Trophoblast cell (in vitro differentiated cells and primary cell): ENCODE results near the gene WSCD2.

ENCODE experiments used
- DNase-seq, 2 donors: peaks; one replicate each; pipeline ENCODE4 v3.0.0-alpha.2; 2016
- H2AFZ ChIP-seq: 2 replicates; pipeline ENCODE4 v1.6.1; 2013; ENCODE audit warnings: low read length, moderate library complexity, mild to moderate bottlenecking; ENCODE audit not compliant: insufficient read depth, poor library complexity
- H2AK5ac ChIP-seq: 2 replicates; pipeline ENCODE4 v1.6.1; 2013; ENCODE audit warnings: mild to moderate bottlenecking, low read length
- H2BK120ac ChIP-seq: 2 replicates; pipeline ENCODE4 v1.6.1; 2013; ENCODE audit warnings: low read length, mild to moderate bottlenecking, moderate library complexity; ENCODE audit not compliant: insufficient read depth, poor library complexity
- H2BK12ac ChIP-seq: 2 replicates; pipeline ENCODE4 v1.6.1; 2013; ENCODE audit warnings: mild to moderate bottlenecking, low read length, moderate library complexity
- H2BK5ac ChIP-seq: 2 replicates; pipeline ENCODE4 v1.6.1; 2013; ENCODE audit warnings: low read length, low read depth, moderate library complexity, mild to moderate bottlenecking; ENCODE audit not compliant: poor library complexity
- H3K14ac ChIP-seq: 2 replicates; pipeline ENCODE4 v1.6.1; 2013; ENCODE audit warnings: mild to moderate bottlenecking, low read length
- H3K18ac ChIP-seq: 2 replicates; pipeline ENCODE4 v1.6.1; 2013; ENCODE audit warnings: mild to moderate bottlenecking, low read length
- H3K23ac ChIP-seq: 2 replicates; pipeline ENCODE4 v1.6.1; 2013; ENCODE audit warnings: low read length
- H3K27ac ChIP-seq: 2 replicates; pipeline ENCODE4 v1.5.1; 2013; ENCODE audit warnings: low read depth, mild to moderate bottlenecking, inconsistent platforms, low read length, moderate library complexity
- H3K27me3 ChIP-seq: 2 replicates; pipeline ENCODE4 v1.6.1; 2013; ENCODE audit warnings: inconsistent platforms, mild to moderate bottlenecking, low read length, moderate library complexity; ENCODE audit not compliant: insufficient read depth
- H3K36me3 ChIP-seq, 2 experiments: 1 replicate in 1 of 2; 2 replicates in 1 of 2; pipeline ENCODE4 v1.6.1; 2013; ENCODE audit warnings: low read length in 2 of 2, mild to moderate bottlenecking in 2 of 2, moderate library complexity in 1 of 2; ENCODE audit not compliant: insufficient read depth in 2 of 2, control insufficient read depth in 1 of 2
- H3K4ac ChIP-seq: 2 replicates; pipeline ENCODE4 v1.6.1; 2013; ENCODE audit warnings: low read depth, mild to moderate bottlenecking, low read length, moderate library complexity
- H3K4me1 ChIP-seq, 2 experiments: 1 replicate in 1 of 2; 2 replicates in 1 of 2; pipeline ENCODE4 v1.6.1; 2013; ENCODE audit warnings: low read length in 2 of 2, mild to moderate bottlenecking in 2 of 2, moderate library complexity in 1 of 2; ENCODE audit not compliant: insufficient read depth in 2 of 2, control insufficient read depth in 1 of 2
- H3K4me2 ChIP-seq: 2 replicates; pipeline ENCODE4 v1.6.1; 2013; ENCODE audit warnings: inconsistent platforms, mild to moderate bottlenecking, low read length, moderate library complexity
- H3K4me3 ChIP-seq: 2 replicates; pipeline ENCODE4 v1.5.1; 2013; ENCODE audit warnings: mild to moderate bottlenecking, low read depth, low read length, inconsistent platforms
- H3K79me1 ChIP-seq: one replicate; pipeline ENCODE4 v1.6.1; 2013; ENCODE audit warnings: low read length
- H3K79me2 ChIP-seq: 2 replicates; pipeline ENCODE4 v1.6.1; 2013; ENCODE audit warnings: low read length, mild to moderate bottlenecking; ENCODE audit not compliant: control insufficient read depth, insufficient read depth, poor library complexity
- H3K9ac ChIP-seq: 2 replicates; pipeline ENCODE4 v1.6.1; 2013; ENCODE audit warnings: mild to moderate bottlenecking, low read length
- H3K9me3 ChIP-seq: 2 replicates; pipeline ENCODE4 v1.6.1; 2013; ENCODE audit warnings: low read depth, mild to moderate bottlenecking, control low read depth, inconsistent platforms, low read length; ENCODE audit not compliant: insufficient read depth
- H4K12ac ChIP-seq: 2 replicates; pipeline ENCODE4 v1.6.1; 2013; ENCODE audit warnings: low read depth, mild to moderate bottlenecking, low read length, moderate library complexity
- H4K8ac ChIP-seq: 2 replicates; pipeline ENCODE4 v1.6.1; 2013; ENCODE audit warnings: low read depth, mild to moderate bottlenecking, low read length, moderate library complexity
- H4K91ac ChIP-seq: one replicate; pipeline ENCODE4 v1.6.1; 2013; ENCODE audit warnings: low read depth, mild to moderate bottlenecking, low read length, moderate library complexity
- WGBS: extraction: QIAGEN DNeasy Blood & Tissue Kit; methylation state at CpG from one replicate; pipeline ENCODE4 v1.1.7; 2013; ENCODE audit warnings: missing lambda C conversion rate; ENCODE audit not compliant: insufficient read length, insufficient coverage; ENCODE audit errors: extremely low coverage; 5-methylcytosine and 5-hydroxymethylcytosine counted together

WSCD2 gene

GRCh38 chr12:108240027-108240785 is 111.1 kb downstream of the WSCD2 start:
- H3K4ac ChIP-seq, result no peak overlapping the region
- H2AFZ ChIP-seq, result no peak overlapping the region
- no peak overlapping the region for H2BK120ac ChIP-seq
- no peak overlapping the region for H3K27ac ChIP-seq
- no peak overlapping the region for H3K4me2 ChIP-seq
- H3K23ac ChIP-seq, result no peak overlapping the region
- H2AK5ac ChIP-seq, result no peak overlapping the region
- no peaks in the 10 kb centered on the region for H3K9me3 ChIP-seq
- H3K14ac ChIP-seq, result no peak overlapping the region
- no peak overlapping the region for H3K4me3 ChIP-seq
- H4K12ac ChIP-seq, result no peak overlapping the region
- no peaks in the 10 kb centered on the region for H3K27me3 ChIP-seq
- no peak overlapping the region for H3K9ac ChIP-seq
- H3K79me1 ChIP-seq, result no peaks in the 10 kb centered on the region
- H3K36me3 ChIP-seq, result no peaks in the 10 kb centered on the region
- no peaks in the 10 kb centered on the region for H3K4me1 ChIP-seq
- no peak overlapping the region for H2BK12ac ChIP-seq
- H2BK5ac ChIP-seq, result no peak overlapping the region
- H4K91ac ChIP-seq, result no peak overlapping the region
- no peak overlapping the region for H4K8ac ChIP-seq
- WGBS, result no CpG with 5 or more reads among the region's 34 CpGs
- H3K18ac ChIP-seq, result no peak overlapping the region
- H3K79me2 ChIP-seq, result no peaks in the 10 kb centered on the region
- no peak for DNase-seq

- H4K8ac ChIP-seq, result no peak overlapping the region
Measured at GRCh38 chr12:108240928-108241327, 111.8 kb downstream of the WSCD2 start.

GRCh38 chr12:108241986-108242703 is 113.1 kb downstream of the WSCD2 start:
- H4K91ac ChIP-seq, result no peak overlapping the region
- no peaks in the 10 kb centered on the region for H3K79me1 ChIP-seq
- H2AK5ac ChIP-seq, result no peak overlapping the region
- H3K4me1 ChIP-seq, result no peaks in the 10 kb centered on the region
- no CpG with 5 or more reads among the region's 10 CpGs for WGBS
- no peaks in the 10 kb centered on the region for H3K79me2 ChIP-seq
- no peak overlapping the region for H3K4me2 ChIP-seq
- no peaks in the 10 kb centered on the region for H3K27me3 ChIP-seq
- H3K27ac ChIP-seq, result no peak overlapping the region
- H3K9ac ChIP-seq, result no peak overlapping the region
- H3K4ac ChIP-seq, result no peak overlapping the region
- no peak overlapping the region for H2BK120ac ChIP-seq
- H2AFZ ChIP-seq, result no peak overlapping the region
- H3K18ac ChIP-seq, result no peak overlapping the region
- H2BK5ac ChIP-seq, result no peak overlapping the region
- H4K8ac ChIP-seq, result no peak overlapping the region
- no peak overlapping the region for H3K4me3 ChIP-seq
- H4K12ac ChIP-seq, result no peak overlapping the region
- H3K23ac ChIP-seq, result no peak overlapping the region
- no peak overlapping the region for H3K14ac ChIP-seq
- no peak for DNase-seq
- H3K36me3 ChIP-seq, result no peaks in the 10 kb centered on the region
- no peaks in the 10 kb centered on the region for H3K9me3 ChIP-seq
- no peak overlapping the region for H2BK12ac ChIP-seq

More at GRCh38 chr12:108240928-108241327, 111.8 kb downstream of the WSCD2 start:
- no peaks in the 10 kb centered on the region for H3K36me3 ChIP-seq
- no peak overlapping the region for H3K14ac ChIP-seq
- H2BK5ac ChIP-seq, result no peak overlapping the region
- no peak overlapping the region for H2AK5ac ChIP-seq
- no peaks in the 10 kb centered on the region for H3K9me3 ChIP-seq
- no peak overlapping the region for H3K9ac ChIP-seq
- no peak overlapping the region for H3K4me3 ChIP-seq
- no peaks in the 10 kb centered on the region for H3K27me3 ChIP-seq
- H3K27ac ChIP-seq, result no peak overlapping the region
- H3K79me1 ChIP-seq, result no peaks in the 10 kb centered on the region
- H3K18ac ChIP-seq, result no peak overlapping the region
- H3K79me2 ChIP-seq, result no peaks in the 10 kb centered on the region
- no peak overlapping the region for H3K4me2 ChIP-seq
- no peak overlapping the region for H2AFZ ChIP-seq
- H3K4ac ChIP-seq, result no peak overlapping the region
- WGBS, result no CpG with 5 or more reads among the region's 4 CpGs
- no peak overlapping the region for H4K91ac ChIP-seq
- no peak overlapping the region for H3K23ac ChIP-seq
- H2BK12ac ChIP-seq, result no peak overlapping the region
- no peaks in the 10 kb centered on the region for H3K4me1 ChIP-seq
- no peak overlapping the region for H2BK120ac ChIP-seq
- DNase-seq, result no peak
- no peak overlapping the region for H4K12ac ChIP-seq

- Histone ChIP-seq H2BK5ac (no peak overlapping the region), H4K91ac (no peak overlapping the region), H2AFZ (no peak overlapping the region), H3K27me3 (no peaks in the 10 kb centered on the region), H3K4me3 (no peak overlapping the region), H3K23ac (no peak overlapping the region), H3K9me3 (no peaks in the 10 kb centered on the region), H3K79me1 (no peaks in the 10 kb centered on the region), H3K36me3 (no peaks in the 10 kb centered on the region), H3K27ac (no peak overlapping the region), H2AK5ac (no peak overlapping the region), H4K8ac (no peak overlapping the region), H3K79me2 (no peaks in the 10 kb centered on the region), H3K9ac (no peak overlapping the region), H3K4me1 (no peaks in the 10 kb centered on the region), H2BK12ac (no peak overlapping the region), H3K14ac (no peak overlapping the region), H2BK120ac (no peak overlapping the region), H4K12ac (no peak overlapping the region), H3K4me2 (no peak overlapping the region), H3K4ac (no peak overlapping the region), H3K18ac (no peak overlapping the region)
- 100% methylated on average over 1 of the region's 2 CpGs for WGBS
- DNase-seq, result no peak
Measured at GRCh38 chr12:108247130-108247529, 118.0 kb downstream of the WSCD2 start.
